Measurements from ENCODE around the gene CPE. TPM values are rescaled to one million over a fixed set of nuclear protein-coding genes. Genes with fewer than 3 reads are reported as not detected.
"Not testable (repeated sequence)": the region's sequence is repeated elsewhere in the genome, so short reads cannot be mapped to it uniquely, and the experiment has no call there.

The CPE gene
- total and polyA plus RNA-seq, 2 of the 4 experiments (the other 2 are of a cell fraction) = 3.6 to 13.5 TPM

- H2AK9ac ChIP-seq (replicated peaks; ENCODE audit: low read depth, low read length, poor library complexity); BruUV-seq (replicated peaks); H2BK20ac ChIP-seq (ENCODE audit: low read depth, low read length); H3K4me1 ChIP-seq (ENCODE audit: control insufficient read depth, insufficient read depth, low read length); dilution Hi-C loops (cut with HindIII; ENCODE audit: low sequenced_read_pairs, unreplicated experiment); H4K20me1 ChIP-seq (ENCODE audit: insufficient read depth, low read length); H3K27me3 ChIP-seq (ENCODE audit: control insufficient read depth, insufficient read depth, low read length); DNase-seq; H3K14ac ChIP-seq (replicated peaks; ENCODE audit: low read depth, low read length); H3K23ac ChIP-seq (ENCODE audit: low read depth, low read length); H4K91ac ChIP-seq (ENCODE audit: insufficient read depth, low read depth, low read length); H3K18ac ChIP-seq (ENCODE audit: low read depth, low read length); H2AFZ ChIP-seq (replicated peaks; ENCODE audit: low read length, poor library complexity); H4K5ac ChIP-seq (ENCODE audit: low read depth, low read length); H2BK15ac ChIP-seq (ENCODE audit: low read depth, low read length); H3K56ac ChIP-seq (ENCODE audit: extremely low read depth, insufficient read depth, low read length); H3K36me3 ChIP-seq (ENCODE audit: control insufficient read depth, insufficient read depth, low read length); H3K9me3 ChIP-seq (ENCODE audit: control insufficient read depth, insufficient read depth, low read length); H2BK5ac ChIP-seq (ENCODE audit: low read depth, low read length, poor library complexity, severe bottlenecking); H3K4ac ChIP-seq (ENCODE audit: low read depth, low read length); POLR2A ChIA-PET (ENCODE audit: unreplicated experiment); H3K79me1 ChIP-seq (ENCODE audit: low read depth in 1 of 2, low read length in 2 of 2); H3K9me1 ChIP-seq (ENCODE audit: insufficient read depth, low read length); H3K9ac ChIP-seq (ENCODE audit: low read depth, low read length); H4K8ac ChIP-seq (ENCODE audit: low read depth in 2 of 2, low read length in 2 of 2); H3K27ac ChIP-seq (ENCODE audit: insufficient read depth, low read length); H3K4me2 ChIP-seq (ENCODE audit: low read depth, low read length); H3K4me3 ChIP-seq (ENCODE audit: insufficient read depth, low read depth, low read length); H2BK120ac ChIP-seq (ENCODE audit: low read depth, low read length); H2AK5ac ChIP-seq (ENCODE audit: low read depth, low read length); ATAC-seq (ENCODE audit: low read depth): not testable (repeated sequence)
- intact Hi-C loops (cut with micrococcal nuclease) (loop anchor here (10.0 kb wide), 1 partner anchor 1522 kb away; no protein-coding TSS in a partner anchor), in situ Hi-C loops (cut with MboI; ENCODE audit: low sequenced_read_pairs) (loop anchor here (10.0 kb wide), 1 partner anchor 592 kb away; no protein-coding TSS in a partner anchor)
- CTCF ChIA-PET = interaction anchor here (0.6 to 2.3 kb wide), 11 partner anchors 8 to 599 kb away, joined by 3 to 18 read pairs (median 6); no protein-coding TSS in a partner anchor
- WGBS, 2 experiments (ENCODE audit: extremely low coverage in 2 of 2, insufficient read length in 1 of 2) = no CpG with 5 or more reads among the region's 6 CpGs
These were observed 113.8 kb downstream of the CPE start for GRCh38 chr4:165492583-165492982.
